ENCODE measurements around the gene DQX1.

Gene DQX1

DNA sequence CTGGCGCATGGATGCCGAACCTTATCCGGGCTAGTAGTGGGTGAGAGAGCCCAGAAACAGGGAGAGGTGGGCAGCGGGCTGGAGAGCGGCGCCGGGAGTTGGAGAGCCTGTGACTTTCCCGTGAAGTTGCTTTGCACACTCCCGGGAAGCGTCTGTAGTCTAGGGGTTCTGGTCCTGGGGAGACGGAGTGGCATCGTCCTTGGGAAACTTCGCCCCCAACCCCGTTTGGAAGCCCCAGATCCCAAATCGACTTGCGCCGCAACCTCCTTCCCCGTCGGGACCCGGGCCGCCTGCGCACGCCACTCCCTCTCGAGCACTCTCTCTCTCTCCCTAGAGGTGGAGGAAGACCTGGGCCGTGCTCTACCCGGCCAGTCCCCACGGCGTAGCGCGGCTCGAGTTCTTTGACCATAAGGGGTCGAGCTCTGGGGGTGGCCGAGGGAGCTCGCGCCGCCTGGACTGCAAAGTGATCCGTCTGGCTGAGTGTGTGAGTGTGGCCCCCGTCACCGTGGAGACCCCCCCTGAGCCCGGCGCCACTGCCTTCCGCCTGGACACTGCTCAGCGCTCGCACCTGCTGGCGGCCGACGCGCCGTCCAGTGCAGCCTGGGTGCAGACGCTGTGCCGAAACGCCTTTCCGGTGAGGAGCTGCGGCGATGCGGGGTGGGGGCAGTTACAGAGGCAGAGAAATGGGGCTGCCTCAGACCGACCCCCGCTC, 28.9 kb upstream of the DQX1 start:
- in situ Hi-C loops (cut with MboI; ENCODE audit: low sequenced_read_pairs) = no loop called here

DNA sequence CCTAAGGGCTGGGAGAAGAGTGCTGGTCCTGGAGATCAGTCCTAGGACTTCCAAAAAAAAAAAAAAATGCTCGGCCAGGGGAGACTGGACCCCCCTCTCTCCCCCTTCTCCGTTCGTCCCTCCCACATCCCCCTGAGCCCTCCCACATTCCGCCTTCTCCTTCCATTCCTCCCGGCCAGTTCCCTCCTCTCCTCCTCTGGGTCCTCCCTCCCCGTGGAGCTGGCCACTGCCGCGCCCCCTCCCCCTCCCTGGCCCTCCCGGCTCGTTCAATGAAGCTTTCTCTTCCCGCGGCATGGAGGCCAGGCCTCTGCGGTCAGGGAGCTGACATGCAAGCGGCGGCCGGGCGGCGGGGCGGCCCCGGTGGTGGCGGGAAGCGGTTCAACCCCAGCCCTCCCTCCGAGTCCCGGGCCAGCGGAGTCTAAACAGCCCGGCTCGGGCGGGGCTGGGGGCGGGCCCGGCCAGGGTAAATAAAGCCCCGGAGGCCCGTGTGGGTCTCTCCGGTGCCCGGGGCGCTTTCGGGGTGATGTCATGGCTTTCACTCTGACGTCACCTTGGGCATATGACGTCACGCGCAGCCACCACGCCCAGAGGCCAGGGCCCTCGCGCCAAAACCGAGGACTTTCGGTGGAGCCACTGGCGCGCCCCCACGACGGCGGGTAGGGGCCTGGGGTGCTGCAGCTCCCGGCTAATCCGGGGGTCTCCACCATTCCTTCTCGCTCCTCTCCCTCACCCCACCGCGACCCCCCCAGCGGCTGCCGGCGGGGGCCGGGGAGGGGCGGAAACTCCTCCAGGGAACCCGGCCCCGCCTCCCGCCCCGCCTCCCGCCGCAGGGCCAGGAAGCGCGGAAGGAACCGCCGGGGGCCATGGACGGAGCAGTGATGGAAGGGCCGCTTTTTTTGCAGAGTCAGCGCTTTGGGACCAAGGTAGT, 28.1 kb upstream of the DQX1 start, which contains the start of the genes DOK1 and LOXL3:
Gene DOK1, plus strand, starts transcription at position 829 of the 928 bp plus-strand sequence. Its CDS starts 35 bp downstream, at position 864.
Gene LOXL3, minus strand, starts transcription at position 51 of the 928 bp plus-strand sequence. CDS start 1,308 bp downstream, outside the sequence.
- in situ Hi-C loops (cut with MboI; ENCODE audit: low sequenced_read_pairs) = no loop called here

DNA sequence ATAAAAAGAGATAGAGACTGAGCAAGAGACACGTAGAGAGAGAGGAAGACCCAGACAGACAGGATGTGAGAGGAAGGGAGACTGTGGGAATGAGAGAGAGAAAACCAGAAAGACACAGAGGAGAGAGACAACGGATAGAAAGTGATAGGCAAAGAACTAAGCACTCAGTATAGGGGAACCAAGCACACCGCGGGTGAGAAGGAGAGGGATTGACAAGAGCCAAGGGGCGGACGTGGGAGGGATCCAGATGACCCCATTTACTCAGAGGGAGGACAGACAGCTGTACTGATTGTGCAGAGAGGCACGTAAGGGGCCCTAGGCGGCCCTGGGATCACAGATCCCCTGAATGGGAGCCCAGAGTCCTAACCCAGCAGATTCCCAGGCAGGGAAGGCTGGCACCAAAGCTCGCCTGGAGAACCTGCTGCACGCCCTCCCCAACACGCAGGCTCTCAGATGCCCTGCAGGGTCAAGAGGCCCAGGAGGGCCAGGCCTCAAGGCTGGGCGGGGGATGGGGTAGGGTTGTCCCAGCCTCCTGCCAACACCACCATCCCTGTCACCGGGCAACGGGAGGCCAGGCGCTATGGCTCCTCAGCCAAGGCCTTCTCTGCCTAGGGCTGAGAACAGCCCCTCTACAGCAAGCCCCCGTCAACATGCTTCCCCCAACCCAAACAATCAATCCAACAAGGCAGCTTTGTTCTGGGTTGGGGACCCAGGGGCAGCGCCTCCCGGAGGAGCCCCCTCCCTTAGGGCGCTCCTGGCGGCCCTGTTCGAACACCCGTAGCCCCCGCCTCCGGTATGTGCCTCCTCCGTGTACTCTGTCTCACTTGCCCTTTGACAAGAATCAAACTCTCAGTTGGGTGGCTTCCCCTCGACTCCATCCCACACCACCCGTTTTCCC, 27.1 kb upstream of the DQX1 start:
- in situ Hi-C loops (cut with MboI; ENCODE audit: low sequenced_read_pairs) = no loop called here

DNA sequence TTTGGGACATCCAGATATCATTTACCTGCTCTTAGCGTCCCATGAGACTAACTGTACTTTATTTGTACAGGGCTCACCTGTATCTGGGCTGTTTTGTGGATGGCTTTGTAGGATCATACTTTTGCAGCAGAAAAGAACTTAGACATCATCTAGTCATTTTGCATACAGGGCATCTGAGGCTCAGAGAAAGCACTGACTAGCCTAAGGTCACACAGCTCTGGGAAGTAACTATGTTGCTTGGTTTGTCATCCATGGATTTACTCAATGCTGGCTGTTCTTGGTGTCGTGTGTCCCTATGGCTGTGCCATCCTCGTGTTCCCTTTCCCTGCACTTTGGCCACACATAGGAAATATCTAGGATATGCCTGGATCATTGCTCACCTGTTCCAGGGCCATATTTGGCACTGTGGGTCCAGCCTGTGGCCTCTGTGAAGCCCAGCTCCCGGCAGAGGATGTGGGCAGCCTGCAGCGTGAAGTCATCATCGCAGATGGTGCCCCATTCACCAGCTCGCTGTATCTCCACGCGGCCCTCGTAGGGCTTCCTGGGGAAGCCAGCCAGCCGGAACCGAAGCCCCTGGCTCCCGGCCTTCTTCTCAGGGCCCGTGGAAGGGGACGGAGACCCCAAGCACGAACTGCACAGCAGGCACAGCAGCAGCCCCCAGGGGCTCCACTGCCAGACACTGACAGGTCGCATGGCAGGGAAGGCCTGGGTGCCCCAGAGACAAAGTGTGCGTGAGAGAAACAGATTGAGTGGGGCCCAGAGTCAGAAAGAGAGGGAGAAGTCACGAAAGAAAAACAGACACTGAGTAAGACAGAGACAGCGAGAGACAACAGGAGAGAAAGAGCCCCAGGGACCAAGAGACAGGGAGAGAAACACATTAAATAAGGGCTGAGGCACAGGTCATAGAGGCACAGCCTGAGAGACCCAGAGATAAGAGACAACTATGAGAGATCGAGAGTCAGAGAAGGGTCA, 26.2 kb upstream of the DQX1 start:
- in situ Hi-C loops (cut with MboI; ENCODE audit: low sequenced_read_pairs) = no loop called here

DNA sequence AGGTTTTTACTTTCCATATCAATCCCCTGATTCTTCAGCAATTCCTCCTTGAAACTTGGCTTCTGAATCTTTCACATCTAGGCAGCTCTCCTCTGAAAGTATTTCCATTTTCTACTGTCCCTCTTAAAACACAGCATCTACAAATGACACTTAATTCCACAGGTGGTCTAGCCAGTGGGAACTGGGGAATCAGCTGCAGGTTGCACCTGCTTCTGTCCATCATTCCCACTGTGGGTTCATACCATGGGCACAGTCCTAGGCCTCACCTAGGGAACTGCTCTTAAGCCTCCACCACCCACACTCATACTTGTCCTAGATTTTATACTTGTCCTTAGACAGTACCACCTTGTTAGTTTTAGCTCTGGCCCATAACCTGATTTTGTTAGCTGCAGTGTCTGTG, 25.5 kb upstream of the DQX1 start:
- in situ Hi-C loops (cut with MboI; ENCODE audit: low sequenced_read_pairs) = no loop called here

DNA sequence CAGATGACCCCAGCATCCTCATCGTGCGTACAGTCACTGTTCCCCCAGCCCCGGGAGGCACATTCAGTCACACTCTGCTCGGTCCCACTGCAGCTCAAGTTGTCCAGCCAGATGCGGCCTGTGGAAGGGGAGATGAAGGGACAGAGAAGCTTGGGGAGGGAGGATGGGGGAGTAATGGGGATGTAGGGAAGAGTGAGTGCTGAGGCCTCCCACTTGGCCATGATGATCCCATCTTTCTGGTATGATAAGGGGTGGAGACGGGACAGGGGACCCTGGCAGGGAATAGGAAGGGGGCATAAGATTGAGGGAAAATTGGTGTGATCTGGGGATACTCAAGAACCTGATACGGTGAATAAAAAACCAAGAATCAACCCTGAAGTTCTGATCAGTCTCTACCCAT, 24.2 kb upstream of the DQX1 start:
- in situ Hi-C loops (cut with MboI; ENCODE audit: low sequenced_read_pairs) = no loop called here

DNA sequence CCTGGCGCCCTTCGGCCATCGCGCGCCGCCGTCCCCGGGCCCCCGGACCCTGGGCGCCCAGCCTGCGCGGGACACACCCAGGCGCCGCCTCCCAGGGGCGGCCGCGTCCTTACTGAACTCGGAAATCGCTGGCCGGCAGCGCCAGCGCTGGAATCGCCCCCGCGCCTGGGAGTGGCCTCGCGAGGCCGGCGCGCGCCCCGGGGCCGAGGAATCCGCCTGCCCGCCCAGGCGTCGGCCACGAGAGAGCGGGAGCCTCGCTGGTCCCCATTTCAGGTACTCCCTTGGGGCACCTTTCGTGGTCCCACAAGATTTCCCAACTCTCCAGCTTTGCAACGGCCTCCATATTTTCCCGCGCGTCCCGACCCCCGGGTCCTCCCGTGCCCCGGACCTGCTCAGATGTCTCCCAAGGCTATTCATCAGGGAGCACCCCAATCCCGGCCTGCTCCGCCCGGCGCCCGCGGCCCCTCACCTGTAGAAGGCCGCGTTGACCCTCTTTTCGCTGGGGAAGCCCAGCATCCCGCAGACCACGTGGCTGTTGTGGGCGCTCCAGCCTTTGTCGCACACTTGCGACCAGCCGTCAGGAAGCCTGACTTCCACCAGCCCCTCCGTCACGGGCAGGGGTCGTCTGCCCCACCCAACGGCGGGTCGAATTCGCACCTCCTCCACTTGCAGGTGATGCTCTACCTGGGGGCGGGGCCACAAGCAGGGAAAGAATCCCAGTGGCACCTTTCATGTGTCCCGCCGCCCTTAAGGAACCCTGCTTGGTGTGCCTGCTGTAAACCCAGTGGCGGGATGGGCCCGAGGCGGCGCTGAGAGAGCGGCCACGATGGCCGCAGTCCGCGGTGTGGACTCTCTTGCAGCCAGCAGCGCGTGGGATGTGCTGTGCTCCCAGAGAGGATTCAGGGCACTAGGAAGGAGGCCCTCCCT, 23.1 kb upstream of the DQX1 start:
- in situ Hi-C loops (cut with MboI; ENCODE audit: low sequenced_read_pairs) = no loop called here

DNA sequence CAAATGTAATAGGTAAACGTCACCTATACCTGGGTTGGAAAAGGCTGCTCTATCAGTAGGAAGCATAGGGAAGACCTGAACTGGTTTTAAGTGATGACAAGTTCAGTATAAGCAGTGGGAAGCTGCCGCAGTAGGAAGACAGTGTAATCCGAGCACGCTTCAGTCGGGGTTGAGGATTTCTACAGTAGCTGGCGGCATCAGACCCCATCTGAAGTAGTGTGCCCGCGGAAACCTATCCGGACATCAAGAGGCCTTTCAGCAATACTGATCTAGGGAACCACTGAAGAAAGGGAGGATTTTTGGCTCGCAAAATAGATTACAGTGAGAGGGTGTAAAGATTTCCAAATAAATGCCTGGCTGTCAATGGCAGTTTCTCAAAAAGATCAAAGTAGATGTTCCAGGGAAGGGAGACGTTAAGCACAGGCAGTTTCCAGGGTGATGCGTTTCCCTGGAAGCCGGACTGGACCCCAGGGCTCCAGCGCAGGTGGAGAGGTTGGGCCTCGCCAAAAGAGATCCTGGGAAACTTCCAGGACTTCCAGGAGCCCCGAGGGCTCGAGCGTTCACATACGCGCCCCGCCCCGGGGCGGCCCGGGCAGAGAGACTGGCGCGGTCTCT, 22.4 kb upstream of the DQX1 start:
- in situ Hi-C loops (cut with MboI; ENCODE audit: low sequenced_read_pairs) = no loop called here

DNA sequence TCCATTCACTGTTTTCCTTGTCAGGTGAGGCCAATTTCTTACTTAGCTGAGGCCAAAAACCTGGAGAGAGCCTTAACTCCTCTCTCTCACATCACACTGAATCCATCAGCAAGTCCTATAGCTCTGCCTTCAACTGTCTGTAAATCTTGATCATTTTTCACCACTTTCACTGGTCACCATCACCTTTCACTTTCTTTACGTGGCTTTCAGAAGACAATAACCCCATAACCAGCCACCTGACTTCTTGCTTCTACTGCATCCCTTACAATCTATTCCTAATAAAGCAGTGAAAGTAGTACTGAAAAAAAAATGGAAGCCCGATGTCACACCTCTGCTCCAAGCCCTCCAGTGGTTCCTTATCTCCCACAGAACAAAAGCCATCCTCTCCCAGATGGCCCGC, 20.0 kb upstream of the DQX1 start:
- in situ Hi-C loops (cut with MboI; ENCODE audit: low sequenced_read_pairs) = no loop called here

DNA sequence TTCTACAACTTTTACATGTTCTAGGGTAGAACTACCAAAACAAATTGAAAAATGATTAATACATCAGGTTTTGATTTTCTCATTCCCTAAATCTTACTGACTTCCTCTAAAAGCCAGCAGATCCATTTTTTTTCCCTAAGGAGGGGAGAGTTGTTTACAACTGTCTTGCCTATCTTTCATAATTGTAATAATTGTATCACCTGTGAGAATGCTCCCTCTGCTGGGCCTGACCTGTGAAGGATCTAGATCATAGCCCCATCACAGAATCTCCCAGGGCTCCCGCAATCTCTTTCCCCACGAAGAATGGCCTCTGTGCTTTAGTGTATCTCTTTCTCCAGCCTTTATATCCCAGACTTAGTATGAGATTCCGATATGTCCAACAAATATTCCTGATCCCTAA, 18.6 kb upstream of the DQX1 start:
- in situ Hi-C loops (cut with MboI; ENCODE audit: low sequenced_read_pairs) = no loop called here

DNA sequence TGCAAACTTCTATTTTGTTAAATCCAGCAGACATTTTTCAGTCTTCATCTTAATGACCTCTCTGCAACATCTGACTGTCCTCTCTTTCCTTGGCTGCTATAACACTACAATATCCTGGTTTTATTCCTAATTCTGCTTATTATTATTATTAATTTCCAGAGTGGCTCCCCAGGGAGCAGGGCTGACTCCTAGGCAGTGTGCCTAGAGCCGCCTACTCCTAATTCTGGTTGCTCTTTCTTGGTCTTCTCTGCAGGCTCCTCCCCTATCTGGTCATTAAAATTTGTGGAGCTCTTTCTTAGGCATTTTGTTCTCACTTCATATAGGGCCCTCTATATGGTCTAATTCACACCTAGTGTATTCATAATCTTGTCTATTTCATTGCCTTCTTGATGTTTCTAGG, 16.9 kb upstream of the DQX1 start:
- in situ Hi-C loops (cut with MboI; ENCODE audit: low sequenced_read_pairs) = no loop called here

DNA sequence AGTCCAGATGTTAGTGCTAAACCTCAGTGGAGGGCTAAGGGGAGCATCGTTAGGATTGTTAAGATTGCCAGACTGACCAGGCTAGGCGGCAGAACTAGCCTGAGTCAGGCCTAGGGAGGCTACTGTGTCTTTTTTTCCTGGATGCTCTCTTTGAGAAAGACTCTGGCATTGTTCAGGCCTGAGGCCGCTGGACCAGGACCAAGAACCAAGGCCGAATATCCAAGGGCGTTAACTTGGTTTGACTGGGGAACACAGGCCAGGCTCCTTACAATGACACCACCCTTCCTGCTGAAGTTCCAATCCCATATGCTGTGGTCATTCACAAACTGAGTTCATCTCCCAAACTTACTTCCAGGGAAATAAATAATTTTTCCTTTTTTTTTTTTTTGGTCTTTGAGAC, 14.3 kb upstream of the DQX1 start:
- in situ Hi-C loops (cut with MboI; ENCODE audit: low sequenced_read_pairs) = no loop called here

DNA sequence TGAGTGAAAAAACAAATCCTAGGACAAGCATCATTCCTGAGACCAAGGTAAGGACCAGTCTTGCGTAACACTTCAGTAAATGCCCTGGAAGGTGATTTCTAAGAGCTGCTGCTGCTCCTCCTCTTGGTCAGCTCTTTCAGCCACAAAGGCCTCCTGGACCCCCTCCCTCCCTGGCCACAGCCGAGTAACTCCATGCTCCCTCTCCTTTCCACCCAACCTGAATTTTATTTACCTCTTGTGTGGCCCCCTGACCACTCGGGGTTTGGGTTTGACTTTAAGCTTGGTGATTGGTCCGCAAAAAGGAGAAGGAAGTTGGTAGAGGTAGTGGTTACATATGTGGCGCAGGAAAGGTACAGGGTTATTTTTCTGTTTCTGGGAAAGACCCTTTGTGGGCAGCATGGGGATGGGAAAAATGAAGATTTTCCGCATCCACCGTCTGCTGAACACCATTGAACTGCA, 12.9 kb upstream of the DQX1 start:
- in situ Hi-C loops (cut with MboI; ENCODE audit: low sequenced_read_pairs) = no loop called here

DNA sequence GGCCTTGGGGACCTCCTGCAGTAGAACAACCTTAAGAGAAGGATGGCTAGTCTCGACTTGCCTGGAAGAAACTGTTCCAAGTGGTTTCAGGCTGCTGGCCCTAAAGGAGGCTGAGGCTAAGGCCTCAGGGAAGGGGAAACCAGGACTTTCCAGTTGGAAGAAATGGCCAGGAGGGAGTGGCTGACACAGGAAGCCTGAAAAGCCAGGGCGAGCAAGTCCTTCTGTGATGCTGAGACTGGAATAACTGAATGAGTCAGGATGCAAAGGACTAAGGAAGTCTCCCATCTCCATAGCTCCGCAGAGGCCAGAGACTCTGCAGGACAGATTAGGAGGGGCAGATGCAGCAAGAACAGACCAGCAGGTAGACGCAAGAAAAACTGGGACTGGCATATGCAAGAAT, 11.1 kb upstream of the DQX1 start:
- in situ Hi-C loops (cut with MboI; ENCODE audit: low sequenced_read_pairs) = no loop called here

DNA sequence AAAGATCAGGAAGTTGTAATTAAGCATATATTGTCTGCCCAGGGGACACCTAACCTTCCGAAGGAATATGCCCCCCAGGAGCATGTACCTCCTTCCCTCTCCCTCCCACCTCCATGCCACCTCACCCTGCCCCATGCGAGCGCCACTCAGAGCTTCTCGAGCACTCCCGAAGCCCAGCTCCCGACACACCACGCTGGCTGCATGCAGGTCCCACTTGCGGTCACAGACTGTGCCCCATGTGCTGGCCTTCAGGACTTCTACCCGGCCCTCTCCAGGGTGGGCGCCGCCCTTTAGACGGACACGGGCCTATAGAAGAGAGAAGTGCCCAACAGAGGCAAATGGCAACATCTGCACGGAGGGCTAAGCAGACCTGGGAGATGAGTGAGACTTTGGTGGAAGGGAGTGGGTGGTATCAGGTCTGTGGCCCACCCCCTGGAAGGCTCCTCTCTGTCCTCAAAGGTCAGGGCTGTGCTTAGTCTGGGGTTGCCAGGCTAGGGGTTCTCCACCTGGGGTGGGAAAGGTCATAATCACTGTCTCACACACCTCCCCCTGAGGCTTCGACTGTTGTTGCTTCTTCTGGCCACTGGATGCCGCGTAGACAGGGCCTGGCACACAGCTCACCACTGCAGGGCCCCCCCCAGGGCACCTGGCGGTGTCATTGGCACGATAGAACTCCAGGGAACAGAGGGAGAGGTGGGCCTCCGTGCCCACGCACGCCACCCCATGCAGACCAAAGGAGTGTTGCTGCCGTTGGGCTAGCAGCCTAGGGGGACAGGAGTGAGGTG, 10.3 kb upstream of the DQX1 start:
- in situ Hi-C loops (cut with MboI; ENCODE audit: low sequenced_read_pairs) = no loop called here

DNA sequence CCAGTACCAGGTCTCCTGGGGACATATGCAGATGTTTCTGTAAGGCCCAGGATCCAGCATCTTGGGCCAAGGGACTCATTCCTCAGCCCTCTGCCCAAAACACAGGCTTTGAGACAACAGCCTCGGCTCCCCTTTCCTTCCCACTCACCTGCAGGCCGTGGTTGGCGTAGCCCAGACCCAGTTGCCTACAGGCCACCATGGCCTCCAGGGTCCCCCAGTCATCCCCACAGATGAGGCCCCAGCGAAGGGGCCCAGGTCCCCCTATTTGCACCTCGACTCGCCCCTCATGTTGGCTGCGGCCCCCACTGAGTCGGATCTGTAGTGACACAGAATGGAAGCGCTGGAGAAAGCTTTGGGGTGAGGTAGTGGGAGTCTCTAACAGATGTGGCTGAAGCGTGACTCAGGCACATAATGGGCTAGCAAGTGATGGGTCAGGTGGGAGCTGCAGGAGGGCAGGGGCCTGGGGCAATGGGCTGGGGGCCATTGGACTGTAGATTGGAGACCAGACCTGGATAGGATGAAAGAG, 9.5 kb upstream of the DQX1 start:
- in situ Hi-C loops (cut with MboI; ENCODE audit: low sequenced_read_pairs) = no loop called here

DNA sequence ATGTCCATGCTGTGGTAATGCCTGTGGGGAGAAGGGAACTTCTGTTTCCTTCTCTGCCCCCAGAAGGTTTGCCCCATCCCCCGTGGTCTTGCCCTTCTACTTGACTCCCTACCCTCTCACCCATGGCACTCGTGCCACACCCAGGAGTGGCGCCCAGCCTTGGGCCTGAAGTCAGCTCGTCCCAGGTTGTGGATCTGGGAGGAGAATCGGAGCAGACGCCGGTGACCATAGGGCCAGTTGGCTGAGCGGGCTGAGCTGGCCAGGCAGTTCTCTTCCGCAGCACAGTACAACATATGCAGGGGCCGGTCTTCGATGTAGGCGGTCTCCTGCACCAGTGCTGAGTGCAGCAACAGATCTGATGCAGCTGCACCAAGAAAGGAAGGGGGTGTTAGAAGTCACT, 8.4 kb upstream of the DQX1 start:
- in situ Hi-C loops (cut with MboI; ENCODE audit: low sequenced_read_pairs) = no loop called here
